Esophagus mucosa (tissue), 1 donor: ENCODE data around the gene PGA5. TPM values are rescaled to one million over a fixed set of nuclear protein-coding genes. Genes with fewer than 3 reads are reported as not detected.

Experiments
- ATAC-seq: fragments of 200-7000 bp; cut with Tn5 transposase; one replicate; pipeline ENCODE4 v1.9.1; 2020
- total RNA-seq: library from RNA; stranded (reverse); gene quantifications from one replicate; pipeline ENCODE4 v1.2.4, GENCODE V29; 2023
- donor health status: DM: yes; HTN: yes; CAD: no.

PGA5 gene
- total RNA-seq, 1 donor from 2014 or later: not detected

DNA sequence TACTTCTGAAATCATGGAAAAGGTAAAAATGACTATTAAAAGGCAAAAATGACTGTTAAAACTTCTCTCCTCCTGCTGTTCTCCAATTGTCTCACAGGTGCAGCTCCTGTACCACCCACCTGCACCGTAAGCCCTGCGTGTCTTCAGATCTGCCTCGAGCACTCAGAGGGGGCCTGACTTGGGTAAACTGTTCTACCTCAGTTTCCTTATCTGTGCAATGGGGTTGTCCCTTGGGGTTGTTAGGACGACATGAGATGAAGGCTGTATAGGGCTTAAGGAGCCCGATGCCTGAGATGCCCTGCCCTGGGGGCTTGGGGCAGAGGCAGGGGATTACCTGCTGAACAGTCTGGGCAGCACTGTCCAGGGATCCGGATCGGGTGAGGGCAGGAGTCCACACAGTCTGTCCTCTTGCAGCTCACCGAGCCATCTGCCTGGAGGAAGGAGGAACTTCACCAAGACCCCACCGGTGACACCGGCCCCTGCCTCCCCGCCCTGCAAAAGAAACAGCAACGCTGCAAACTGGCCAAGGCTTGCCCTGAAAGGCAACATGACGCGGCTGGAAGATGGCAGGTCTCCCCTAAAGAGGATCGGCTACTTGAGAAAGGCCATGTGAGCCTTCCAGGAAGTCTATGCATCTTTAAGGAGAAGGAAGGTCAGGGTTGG lies 27.7 kb downstream of the PGA5 start:
- ATAC-seq: no peak

DNA sequence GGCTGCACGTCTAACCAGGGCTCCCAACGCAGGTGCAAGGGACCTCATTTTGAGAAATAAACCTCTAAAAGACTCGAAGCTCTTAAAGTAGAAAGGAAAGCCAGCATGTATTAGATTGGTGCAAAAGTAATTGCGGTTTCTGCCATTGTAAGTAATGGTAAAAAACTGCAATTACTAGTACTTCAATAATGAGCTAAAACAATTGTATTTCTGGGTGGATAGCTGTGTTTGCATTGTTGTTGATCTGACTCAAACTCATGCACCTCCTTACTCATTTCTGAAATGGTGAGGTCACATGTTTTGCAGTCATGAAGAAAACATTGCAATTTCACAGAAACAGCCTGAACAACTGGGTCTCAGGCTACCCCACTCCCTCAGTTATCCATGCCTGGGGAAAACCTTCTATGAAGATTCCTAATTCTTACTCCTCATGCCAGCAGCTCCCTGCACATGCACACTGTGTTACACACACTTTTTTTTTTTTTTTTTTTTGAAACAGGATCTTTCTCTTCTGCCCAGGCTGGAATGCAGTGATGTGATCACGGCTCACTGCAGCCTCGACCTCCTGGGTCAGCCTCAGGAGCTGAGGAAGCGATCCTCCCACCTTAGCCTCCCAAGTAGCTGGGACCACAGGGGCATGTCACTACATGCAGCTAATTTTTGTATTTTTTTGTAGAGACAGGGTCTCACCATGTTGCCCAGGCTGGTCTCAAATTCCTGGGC lies 29.5 kb downstream of the PGA5 start:
- no peak for ATAC-seq

DNA sequence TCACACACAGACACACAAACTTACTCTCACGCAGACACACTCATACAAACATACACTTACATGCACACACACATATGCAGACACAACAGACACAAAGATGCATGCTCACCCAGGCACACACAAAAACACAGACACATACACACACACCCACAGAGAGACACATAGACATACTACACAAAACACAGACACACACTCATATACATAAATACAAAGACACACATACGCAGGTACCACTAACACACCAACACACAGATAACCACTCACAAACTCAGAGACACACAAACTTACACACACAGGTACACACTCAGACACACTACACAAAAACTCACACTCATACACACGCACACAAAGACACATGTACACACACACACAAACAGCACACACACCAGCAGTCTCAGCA lies 31.8 kb downstream of the PGA5 start:
- ATAC-seq: no peak

DNA sequence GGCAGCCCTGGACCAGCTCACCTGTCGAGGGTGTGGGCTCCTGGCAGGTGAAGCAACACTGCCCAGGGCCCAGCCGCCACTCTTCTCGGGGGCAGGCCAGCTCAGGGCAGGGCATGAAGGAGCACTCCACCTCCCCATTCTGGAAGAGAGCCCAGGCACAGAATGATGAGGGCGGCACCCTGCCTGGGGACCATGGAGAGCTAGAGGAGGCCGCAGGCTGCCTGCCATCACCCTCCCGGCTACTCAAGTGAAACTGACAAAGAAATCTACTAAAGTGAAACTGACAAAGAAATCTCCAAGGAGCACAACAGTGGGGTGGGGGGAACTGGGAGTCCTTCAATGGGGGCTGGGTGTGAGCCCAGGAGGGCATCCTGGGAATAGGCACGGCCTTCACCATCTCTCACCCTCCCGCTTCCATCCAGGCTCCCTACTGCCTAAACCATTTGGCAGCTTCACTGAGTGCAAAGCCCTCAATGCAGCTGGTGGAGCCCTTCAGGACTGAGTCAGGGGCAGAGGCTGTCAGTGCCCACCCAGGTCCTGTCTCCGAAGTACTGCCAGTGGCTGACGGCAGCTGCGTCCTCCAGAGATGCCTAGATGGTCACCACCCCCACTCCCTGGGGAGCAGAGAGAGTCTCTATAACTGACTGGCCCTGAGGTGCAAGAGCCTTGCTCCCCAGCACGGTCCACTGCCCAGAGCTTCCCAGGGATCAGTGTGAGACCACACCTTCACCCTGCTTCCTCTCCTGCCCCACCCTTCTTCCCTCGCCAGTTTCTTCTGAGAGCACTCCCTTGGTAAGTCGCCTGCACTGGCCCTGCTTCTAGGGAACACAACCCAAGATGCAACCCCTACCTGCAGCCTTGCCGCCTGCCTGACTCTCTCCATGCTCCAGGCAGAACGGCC lies 32.5 kb downstream of the PGA5 start:
- peak; percentile 84 for ATAC-seq

DNA sequence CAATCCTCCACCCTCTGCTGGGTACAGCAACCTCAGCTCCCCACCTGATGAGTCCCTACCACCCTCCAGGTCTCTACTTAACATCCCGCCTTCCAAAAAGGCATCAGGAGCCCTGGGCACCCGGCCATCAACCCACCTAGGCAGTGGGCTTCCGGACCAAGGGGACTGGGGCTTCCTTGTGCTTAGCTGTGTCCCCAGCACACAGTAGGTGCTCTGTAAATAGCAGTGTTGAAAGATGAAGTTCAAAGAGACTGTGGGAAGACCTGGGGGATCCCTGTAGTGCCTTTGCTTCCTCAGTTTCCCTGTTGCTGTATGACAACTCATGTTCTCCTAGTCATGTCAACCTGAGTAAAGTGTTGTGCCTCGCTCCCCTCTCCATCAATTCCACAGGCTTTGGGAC lies 33.1 kb downstream of the PGA5 start:
- ATAC-seq: no peak

DNA sequence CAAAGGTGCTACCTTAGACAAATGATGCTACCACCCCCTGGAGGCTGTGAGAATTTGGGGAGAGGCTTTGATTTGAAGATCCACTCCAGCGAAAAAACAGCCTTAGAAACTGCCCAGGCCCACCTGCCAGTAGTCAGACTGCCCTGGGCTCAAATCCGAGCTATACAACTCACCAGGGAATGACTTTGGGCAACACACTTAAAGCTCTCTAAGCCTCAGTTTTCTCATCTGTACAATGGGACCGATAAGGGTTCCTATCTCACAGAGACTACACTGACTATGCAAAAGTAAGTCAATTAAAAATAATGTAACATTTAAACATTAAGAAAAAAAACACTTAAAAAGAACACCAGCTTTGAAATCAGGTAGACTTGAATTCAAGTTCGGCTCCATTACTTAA lies 34.2 kb downstream of the PGA5 start:
- ATAC-seq: no peak

DNA sequence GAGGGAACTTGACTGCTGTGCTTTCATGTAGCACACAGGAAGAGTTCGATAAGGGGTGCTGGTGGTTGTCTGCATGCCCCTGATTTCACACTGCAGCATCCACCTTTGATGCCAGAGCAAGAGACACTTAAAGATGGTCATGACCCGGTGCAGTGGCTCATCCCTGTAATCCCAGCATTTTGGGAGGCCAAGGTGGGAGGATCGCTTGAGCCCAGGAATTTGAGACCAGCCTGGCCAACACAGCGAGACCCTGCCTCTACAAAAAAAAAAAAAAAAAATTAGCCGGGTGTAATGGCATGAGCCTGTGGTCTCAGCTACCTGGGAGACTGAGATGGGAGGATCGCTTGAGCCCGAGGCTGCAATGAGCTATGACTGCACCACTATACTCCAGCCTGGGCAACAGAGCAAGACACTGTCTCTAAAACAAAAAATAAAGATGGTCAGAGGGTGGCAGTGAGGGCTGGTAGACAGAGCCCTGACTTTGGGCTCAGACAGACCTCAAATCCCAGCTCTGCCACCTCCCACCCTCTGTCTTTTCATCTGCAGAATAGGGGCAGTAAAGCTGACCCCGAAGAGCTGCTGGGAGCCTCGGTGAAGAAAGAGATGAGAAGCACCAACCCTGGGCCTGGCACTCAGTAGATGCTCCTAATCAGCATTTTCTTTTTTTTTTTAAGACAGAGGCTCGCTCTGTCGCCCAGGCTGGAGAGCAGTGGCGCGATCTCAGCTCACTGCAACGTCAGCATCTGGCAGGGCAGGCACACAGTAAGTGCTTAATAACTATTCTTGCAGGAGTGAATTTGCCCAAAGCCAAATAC lies 36.4 kb downstream of the PGA5 start:
- no peak for ATAC-seq

DNA sequence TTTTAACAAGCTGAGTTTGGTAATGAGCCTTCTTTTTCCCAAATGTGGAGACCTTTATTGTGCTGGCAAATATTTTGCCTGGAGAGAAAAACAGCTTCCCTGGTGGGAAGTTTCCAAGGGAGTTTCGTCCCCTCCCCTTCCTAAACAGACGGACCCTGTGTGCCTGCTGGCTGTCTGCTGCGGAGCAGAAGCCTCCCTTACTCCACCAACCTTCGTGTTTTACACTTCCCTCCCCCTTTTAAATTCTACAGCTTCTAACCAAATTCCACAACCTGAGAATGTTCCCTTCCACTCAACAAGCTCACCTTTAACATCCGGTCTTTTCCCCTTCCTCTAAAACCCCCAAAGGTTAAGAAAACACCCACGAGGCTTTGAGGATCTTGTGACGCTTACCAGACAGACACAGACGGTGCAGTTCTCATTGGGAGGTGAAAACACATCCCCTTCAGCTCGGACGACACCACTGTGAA lies 37.1 kb downstream of the PGA5 start:
- ATAC-seq: no peak

DNA sequence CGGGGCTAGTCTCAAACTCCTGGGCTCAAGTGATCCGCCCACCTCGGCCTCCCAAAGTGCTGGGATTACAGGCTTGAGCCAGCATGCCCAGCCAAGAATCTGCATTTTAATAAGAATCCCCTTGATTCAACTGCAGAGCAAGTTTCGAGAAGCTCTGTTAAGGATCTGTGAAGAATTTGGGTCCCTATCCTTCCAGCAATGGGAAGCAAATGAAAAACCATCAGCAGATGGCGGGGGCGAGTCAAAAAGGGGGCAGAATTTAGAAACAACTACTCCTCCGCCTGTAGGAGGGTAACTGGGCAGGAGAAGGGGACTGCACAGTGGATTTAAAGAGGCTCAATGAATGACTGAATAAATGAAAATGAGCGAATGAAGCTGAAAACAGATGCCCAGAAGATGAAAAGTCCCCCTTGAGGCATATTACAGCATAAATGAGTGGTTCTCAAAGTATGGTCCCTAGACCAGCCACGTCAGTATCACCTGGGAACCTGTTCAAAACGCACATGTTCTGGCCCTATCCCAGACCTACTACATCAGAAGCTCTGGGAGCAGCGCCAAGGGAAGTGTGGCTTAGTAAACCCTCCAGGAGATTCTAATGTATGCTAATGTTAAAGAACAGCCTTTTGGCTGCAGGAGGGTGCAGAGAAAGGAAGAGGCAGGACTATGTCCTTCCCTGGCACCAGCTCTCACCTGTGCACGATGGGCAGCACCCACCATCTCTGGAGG lies 39.1 kb downstream of the PGA5 start:
- ATAC-seq: peak; percentile 82

DNA sequence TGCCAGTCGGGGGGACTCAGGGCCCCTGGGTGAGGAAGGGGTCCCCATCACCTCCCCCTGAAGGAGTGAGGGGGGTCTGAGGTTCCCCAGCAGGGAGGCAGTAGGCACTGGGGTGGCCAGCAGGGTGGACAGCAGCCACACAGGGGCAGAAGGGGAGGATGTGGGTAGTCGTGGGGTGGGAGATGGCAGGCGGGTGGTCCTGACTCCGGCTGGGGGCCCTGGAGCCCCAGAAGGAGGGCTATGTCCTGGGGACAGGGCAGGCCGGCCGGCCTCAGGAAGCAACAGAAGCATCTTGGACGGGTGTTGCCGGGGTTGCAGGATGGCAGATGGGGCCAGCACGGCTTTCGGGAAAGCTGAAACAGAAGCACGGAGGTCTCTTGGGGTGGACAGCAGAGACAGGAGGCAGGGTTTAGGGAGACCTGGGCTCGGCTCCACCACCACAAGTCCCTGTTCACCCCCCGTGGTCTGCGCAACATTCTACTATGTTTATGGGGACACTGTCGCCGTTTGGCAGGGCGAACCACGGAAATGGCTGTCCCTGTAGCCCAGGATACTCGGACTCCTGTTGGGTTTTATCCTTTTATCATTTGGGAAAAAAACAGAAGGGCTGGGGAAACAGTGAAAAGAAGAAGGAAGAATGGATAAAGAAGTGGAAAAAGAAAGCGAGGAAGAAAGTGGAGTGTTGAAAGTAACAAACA lies 40.1 kb downstream of the PGA5 start:
- ATAC-seq: no peak

DNA sequence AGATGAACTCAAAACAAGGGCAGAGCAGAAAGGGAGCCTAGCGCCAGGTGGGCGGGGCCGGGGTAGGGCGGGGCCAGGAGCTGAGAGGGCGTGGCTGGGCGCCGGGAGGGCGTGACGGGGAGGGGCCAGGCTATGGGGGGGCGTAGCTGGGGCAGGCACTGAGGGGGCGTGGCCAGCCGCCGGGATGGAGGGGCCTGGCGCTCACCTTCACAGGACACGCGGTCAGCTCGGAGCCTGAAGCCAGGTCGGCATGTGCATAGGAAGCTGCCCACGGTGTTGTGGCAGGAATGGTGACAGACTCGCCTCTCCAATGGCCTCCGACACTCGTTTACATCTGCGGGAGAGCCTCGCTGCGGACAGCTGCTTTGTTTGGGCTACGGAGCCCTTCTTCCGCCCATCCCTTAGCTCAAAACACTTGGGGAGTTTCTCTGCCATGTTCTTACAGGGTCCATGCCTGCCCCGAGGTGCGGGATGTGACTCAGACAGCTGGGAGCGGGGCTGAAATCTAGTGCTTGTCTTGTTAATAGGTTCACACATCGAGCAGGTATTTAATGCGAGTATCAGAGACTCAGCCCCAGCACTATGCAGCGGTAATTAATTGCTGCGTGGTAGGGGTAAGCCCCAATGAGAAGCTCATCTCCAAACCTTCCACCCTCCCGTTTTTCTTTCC lies 40.7 kb downstream of the PGA5 start:
- peak; percentile 91 for ATAC-seq

DNA sequence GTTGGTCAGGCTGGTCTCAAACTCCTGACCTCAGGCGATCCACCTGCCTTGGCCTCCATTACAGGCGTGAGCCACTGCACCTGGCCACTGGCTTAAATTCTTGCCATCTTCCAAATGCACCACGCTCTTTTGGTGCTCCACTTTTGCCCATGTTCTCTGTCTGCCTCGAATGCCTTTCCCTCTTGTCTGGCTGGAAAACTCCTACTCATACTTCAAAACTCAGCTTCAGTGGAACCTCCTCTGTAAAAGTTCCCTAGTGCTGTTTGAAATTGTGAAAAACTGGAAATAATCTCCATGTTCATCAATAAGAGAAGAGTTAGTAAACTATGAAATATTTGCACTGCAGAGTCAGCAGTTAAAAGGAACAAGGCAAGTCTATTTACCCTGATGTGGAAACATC lies 42.6 kb downstream of the PGA5 start:
- ATAC-seq: no peak

DNA sequence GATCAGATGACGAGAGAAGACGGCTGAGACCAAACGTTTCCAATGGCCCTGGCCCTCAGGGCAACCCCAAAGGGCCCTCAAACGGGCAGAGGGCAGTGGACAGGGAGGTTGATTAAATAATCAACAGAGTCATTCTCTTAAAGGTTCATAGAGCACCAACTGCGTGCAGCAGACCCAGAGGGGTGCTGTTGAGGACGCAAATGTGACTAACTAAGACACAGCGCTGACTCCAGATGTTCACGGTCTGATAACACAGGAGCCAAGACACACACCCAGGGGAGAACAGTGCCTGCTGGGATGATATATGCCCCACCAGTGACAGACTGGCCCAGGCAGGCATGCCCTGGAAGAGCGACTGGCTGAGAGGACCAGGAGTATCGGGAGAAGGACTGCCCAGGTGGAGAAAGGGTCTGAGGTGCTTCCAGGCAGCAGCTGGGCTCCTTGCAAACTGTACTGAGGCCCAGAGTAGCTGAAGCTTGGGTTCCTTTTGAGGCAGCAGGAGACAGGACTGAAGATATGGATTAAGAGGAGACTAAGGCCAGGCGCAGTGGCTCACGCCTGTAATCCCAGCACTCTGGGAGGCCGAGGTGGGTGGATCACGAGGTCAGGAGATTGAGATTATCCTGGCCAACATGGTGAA lies 46.5 kb downstream of the PGA5 start:
- no peak for ATAC-seq

DNA sequence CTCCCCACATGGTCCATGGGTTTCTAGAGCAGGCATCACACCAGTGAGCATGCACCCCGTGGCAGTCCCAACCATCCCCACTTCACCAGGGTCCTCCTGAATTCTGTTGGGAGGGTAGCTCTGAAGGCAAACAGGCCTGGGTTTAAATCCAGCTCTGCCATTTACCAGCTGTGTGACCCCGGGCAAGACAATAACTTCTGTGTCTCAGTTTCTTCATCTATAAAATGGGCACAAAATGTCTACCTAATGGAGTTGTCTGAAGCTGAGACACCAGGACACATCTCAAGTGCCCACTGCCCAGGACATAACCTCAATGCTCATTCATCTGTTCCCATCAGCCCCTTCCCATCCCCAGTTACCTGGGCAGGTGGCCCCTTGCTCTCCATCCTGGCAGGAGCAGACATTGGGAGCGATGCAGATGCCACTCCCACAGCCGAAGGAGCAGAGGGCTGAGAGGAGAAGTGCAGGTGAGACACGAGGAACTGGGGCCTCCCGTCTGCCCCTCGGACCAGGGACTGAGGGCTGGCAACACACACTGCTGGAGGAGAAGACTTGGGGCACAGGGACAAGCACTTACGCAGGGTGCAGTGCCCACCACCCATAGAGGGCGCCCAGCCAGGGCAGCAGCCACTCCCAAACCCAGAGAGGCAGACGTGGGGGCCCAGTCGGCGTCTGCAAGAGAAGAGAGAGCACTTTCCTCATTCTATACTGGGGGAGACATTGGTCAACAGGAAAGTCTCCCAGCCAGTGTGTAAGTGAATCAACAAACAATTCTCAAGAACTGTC lies 50.1 kb downstream of the PGA5 start:
- ATAC-seq: no peak

DNA sequence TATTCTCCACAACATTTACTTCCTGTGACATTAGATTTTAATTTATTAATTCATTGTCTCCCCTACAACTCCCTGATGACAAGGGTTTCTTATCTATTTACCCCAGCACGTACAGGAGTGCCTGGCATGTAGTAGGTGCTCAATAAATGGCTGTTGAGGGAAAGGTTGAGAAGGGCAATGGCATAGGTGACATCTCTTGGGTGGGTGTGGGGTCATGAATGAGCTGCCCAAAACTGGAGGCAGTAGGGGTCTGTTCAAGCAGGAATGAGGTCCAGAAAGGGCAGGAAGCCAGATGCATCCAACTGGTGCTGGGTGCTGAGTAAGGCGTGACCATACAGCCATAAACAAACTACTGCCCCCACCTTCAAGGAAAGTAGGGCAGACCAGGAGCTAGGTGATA lies 51.4 kb downstream of the PGA5 start:
- ATAC-seq: no peak

DNA sequence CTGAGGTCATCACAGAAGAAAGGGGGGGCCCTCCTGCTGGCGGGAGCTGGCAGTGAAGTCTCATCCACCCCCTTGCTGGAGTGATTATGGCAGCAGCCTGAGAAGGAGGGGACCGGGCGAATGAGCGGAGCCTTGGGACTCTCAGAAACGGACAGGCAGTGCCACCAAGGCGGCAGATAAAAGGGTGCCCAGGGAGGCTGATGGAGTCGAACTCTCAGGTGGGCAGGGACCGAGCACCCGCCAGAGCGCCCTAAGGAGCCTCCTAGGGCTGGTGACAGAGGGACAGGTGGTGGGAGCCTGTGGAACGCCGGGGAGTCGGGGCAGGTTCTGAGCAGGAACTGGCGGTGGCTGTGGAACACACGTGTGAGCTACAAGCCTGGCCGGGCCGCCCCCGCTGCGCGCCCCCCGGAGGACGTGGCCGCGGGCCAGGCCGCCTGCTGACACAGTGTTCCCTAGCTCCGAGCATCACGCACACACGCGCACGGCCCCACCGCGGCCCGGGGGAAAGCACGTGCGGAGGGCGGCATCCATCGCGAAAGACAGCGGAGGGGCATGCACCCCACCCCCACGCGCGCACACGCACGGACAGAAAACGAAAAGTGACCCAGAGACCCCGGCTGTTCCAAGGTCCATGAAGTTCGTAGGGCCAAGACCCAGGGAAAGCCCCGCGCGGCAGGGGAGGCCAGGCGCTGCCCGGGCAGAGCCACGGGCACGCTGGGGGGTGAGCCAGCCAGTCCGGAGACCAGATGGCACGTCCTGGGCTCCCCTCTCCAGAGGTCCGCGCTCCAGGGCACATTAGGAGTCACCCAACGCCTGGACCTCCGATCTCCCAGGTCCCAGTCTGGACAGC lies 53.1 kb downstream of the PGA5 start:
- ATAC-seq: peak; percentile 52

DNA sequence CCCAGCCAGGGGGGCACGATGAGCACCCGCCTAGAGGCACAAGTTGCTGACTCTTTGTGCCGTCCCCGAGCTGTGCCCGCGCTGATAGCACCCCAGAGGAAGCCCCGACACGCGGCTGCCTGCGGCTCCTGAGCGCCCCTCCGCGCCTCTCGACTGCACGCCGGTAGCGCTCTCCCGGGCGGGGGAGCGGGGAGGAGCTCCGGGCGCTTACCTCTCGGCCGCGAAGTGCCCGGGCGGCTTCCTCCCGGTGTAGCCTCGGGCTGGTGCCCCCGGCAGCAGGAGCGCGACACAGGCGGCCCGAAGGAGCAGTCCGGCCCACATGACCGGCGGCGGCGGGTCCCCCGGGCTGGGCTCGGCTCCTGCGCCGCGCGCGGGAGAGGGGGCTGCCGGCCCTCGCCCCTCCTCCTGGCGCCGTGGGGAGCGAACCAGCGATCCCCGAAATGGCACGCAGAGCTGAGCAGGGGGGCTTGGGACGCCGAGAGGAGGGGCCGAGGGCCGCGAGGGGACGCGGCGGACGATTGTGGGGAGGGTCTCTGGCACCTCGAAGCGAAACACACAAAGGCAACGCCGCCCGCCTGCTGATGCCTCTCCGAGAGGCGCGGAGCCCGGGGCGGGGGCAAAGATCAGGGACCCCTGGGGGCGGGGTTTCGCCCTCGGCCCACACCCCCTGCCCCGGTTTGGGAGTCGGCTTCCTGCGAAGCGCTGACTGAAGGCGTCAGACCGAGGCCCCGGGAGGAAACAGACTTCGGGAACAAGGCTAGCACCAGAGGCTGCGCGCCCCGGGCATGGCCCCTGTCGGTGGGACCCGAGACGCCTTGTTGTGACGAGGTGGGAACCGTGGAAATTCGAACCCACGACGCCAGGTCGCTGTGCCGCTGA lies 54.0 kb downstream of the PGA5 start, which contains the start of gene VWCE:
Gene VWCE, minus strand, starts transcription at position 600 of the 879 bp plus-strand sequence. Its CDS starts 279 bp downstream, at position 321.
- peak; percentile 68 for ATAC-seq
